GM21367 (cell line): Measurements from ENCODE around the gene KCNC4.
A peak's percentile ranks its signal among the peaks of the same experiment; 100 is the strongest.

ENCODE experiments used
- ATAC-seq: cut with Tn5 transposase; IDR thresholded peaks from one replicate; pipeline ENCODE4 v1.9.1; 2021; ENCODE audit not compliant: unreplicated experiment

Gene KCNC4

DNA sequence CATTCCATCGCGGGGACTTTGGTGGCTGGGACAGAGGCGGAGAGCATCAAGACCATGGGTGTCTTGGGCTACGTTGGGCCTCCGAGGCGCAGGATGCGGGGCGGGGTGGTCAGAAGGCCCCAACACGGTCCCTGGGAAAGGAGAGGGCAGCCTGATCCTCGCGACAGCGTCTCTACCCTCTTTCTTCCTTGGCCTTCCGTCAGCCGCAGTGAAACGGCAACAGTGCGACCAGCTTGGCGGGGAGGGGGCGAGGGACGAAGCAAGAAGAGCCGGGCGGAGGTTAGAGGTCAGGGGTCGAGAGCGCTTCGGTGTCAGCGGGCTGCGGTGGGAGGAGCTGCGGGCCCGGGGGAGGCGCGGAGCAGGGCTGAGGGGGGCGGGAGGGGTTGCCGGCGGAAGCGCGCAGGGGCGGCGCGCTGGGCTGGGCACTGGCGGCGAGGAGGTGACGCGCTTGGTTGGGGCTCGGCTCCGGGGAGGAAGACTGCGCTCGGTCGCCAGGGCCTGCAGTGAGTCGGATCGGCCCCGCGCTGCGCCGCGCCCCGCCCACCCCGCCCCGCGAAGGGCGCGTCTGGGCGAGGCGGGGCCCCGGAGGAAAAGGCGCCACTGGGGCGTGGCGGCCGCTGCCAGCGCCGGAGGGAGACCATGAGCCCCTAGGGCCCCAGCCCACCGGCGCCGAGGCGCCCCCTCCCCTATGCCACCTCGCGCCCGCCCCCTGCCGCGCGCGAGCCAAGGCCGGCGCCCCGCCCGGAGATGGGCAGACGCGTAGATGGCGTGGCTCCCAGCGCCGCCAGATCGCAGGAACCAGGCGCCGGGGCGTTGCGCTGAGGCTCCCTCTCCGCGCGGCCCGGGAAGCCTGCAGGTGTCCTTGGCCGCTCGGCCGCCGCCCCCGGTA, at the start of gene KCNC4:
KCNC4 (plus strand) TSS at position 600 of the 889 bp plus-strand sequence. CDS start 1,186 bp downstream, outside the sequence.
- ATAC-seq = peak; percentile 78

DNA sequence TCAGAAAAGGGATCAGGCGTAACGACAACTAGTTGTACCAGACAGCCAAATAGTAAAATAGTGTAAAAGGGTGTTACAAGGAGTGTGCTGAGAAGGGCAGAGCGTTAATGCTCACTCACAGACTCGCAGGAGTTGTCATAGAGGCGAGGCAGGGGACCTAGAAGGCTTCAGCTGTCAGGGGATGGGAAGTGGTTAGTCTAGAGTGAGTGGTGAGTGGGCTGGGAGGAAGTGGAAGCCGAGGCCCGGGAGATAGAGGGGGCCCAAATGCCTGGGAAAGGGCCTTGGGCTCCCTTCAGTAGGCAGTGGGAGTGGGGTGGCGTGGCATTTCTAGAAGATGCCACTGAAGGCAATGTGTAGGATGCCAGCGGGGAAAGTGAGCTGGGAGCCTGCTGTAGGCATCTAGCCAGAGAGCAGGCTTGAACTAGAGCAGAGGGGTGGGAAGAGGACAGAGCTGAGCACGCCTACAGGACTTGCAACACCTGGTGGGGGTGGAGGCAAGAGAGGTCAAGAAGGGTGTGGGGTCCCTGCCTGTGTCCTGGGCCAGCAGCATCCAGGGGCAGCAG, 49.5 kb upstream of the KCNC4 start:
- no peak for ATAC-seq

DNA sequence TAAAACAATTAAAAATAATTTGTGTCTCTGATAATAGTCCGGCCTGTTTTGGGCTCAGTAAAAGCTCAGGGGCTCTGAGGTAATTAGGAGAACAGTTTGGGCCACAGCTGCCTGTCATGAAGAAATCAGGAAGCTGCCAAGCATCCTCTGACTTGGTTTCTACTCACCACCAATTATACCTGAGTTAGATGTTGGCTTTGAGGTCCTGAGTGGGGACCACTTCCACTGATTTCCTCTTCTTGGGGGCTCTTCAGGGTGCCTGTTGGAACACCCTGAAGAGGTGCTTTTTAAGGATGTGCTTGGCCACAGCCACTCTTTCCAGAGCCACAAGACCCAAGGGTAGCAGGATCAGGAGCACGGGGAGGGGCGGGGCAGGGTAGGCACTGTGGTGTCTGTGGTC, 48.9 kb upstream of the KCNC4 start:
- no peak for ATAC-seq

DNA sequence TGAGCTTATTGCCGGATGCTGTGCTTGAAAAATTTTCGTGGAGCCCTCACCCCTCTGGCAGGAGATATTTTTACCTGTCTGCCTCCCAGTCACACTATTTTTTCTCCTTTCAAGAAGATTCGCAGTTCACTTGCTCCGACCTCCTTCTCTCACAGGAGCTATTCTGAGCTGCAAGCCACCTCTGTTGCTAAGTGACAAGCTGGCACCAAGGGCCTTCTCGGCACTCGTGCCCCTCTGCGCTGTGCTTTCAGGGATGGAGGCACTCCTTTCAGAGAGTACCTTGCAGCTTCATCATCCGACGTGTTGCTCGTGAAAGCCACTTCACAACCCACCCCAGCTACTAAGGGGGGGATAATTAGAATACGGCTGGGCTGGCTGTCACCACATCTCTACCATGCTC, 48.3 kb upstream of the KCNC4 start:
- ATAC-seq = no peak

DNA sequence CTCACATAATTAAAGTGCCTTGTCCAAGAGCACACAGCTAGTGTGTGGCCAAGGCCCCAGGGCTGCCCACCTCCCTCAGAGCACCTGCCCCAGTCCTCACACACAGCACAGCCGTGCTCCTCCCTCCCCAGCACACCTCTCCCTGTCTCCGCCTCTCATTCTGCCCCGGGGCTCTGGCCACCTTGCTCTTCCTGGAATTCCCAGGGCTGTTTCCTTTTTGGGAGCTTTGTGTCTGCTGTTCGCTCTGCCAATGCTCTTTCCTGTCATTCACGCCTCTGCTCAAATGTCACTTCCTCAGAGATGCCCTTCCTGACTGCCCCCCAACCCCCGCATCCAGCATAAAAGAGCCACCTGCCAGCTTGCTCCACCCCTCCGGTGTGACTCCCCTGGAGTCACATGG, 46.5 kb upstream of the KCNC4 start:
- ATAC-seq = no peak

DNA sequence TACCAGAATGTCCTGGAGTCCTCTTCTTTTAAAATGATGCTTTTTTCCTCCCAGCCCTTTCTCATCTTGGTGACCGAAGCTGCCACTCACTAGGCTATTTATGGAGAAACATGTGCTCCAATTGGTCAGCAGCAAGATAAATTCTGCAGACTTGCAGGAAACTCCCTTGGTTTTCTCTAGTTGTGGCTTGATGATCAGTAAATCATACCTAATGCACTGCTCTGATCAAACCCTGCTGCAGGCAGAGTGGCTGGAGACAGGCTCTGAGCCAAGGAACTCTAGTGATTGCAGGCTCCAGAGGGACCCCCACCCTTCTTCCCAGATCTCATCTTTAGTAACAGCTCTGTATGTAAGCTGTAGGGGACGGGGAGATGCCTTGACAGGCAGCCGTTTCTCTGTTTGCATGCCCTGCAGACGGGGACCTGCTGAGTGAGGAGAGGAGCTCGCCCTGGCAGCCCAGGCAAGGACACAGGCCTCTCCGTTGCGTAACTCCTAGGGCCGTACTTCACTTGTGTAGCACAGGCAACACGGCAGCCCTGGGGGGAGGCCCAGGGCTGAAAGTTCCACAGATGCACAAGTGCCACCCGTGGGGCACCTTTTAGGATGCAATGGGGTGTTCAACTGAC, 45.3 kb upstream of the KCNC4 start:
- no peak for ATAC-seq

DNA sequence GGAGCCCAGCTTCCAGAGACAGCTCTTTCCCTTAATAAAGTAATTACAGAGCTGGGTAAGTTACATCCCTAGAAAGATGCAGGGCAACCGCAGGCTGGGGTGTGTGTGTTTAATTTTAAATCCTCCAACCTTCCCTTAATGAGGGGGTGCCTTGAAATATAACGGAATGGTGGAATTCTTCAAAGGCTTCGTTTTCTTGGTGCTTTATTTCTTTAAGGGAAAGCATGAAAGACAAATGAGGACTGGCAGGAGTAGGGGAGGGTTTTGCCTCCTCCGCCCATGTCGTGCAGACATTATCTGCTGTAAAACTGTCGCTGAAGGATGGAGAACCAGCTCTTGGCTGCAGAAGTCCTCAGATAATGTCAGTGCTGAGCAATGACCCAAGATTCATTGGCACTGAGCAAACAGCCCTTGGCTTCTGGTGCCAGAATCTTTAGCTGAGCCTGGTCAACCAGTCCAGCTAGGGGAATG, 44.3 kb upstream of the KCNC4 start:
- ATAC-seq = no peak

DNA sequence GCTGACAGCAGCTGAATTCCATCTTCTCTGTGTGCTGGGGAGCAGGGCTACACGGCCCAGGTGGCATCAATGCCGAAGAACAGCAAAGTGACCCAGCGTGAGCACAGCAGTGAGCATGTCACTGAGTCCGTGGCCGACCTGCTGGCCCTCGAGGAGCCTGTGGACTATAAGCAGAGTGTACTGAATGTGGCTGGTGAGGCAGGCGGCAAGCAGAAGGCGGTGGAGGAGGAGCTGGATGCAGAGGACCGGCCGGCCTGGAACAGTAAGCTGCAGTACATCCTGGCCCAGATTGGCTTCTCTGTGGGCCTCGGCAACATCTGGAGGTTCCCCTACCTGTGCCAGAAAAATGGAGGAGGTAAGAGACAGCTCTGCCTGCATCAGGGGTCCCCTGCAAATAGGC, 43.3 kb upstream of the KCNC4 start:
- ATAC-seq = no peak

DNA sequence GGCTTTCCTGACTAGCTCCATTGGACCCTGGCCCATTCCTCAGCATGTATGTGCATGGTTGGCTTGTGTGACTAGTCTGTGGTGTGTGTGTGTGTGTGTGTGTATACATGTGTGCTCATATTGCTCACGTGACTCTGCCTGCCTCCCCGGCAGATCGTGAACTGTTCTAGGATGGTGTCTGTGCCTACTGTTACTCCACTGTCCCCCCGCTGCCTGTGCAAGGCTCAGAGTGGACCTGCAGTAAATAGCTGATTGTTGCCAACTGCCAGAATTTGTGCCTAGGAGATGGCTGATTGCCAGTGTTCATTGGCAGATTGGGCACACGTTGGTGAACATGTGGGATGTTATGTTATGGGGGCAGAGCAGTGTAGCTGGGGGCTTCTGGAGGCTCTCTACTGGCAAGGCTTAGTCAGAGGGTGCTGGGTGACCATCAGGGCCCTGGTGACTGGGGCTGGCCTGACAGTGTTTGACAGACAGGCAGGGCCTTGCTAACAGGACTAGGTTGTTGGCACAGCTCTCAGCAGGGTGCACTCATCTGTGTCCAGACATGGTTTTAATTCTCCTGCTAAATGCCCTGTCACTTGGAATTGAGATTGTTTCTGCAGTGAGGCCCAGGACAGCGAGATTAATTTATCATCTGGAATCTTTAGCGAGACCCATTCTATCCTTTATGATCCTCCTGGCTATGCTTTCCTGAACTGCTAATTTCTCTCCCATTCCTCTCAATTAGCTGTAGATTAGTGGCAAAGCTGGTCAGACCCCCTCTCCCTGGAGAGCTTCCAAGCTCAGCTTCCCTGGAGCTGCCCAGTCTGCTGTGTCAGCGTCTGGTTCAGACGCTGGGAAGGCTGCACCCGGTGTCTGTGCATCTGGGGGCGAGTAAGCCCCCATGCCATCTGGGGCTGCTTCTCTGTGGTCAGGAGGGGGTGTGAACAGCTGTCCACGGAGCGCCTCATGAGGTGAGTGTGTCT, 39.1 kb upstream of the KCNC4 start:
- ATAC-seq = no peak

DNA sequence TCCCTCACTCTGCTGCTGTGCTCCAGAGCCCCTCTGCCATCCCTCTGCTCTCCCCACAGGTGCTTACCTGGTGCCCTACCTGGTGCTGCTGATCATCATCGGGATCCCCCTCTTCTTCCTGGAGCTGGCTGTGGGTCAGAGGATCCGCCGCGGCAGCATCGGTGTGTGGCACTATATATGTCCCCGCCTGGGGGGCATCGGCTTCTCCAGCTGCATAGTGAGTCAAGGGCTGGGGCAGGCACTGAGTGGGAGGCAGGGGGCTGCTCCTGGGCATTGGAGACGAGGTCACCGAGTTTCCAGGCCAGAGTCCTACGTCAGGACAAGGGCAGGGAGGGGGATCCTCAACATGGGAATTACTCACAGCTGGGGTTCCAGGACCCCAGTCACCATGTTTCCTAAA, 38.1 kb upstream of the KCNC4 start:
- ATAC-seq = no peak

DNA sequence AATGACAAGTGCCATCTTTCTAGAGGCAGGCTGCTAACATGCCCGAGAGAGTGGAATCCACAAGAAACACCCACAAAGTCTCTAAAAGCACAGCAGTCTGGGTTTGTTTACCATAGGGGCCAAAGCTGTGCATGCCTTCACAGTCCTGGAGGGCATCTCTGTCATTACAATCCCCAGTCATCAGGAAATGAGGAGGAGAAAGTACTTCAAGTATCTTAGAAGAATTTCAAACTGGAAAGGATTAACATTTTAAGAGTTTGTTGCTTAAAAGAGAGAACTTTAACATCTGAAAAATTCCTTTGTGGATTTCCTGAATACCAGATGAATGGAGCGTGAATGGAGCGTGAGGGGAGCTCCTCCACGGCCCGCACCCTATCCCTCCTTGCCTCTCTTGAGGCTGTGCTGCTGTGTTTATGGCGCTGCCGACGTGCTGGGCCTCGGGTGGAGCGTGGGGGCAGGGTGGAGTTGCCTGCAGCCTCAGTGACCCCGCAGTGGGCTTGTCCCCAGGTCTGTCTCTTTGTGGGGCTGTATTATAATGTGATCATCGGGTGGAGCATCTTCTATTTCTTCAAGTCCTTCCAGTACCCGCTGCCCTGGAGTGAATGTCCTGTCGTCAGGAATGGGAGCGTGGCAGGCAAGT, 36.5 kb upstream of the KCNC4 start:
- no peak for ATAC-seq

DNA sequence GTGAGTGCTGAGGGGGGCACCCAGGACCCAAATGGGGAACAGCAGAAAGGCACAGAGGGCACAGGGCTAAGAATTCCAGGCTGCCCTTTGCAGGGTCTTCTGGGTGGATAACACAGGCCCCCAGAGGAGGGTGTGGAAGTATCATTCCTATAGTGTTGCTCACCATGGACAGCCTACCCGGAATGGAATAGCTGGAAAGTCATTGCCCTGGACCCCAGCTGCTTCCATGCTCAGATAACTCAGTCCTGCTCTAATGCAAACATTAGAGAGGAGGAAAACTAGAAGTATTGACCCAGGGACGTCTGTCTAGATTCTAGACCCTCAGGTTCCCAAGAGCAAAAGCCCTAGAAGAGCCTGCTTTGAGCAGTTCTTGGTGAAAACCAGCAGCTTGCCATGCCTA, 35.2 kb upstream of the KCNC4 start:
- no peak for ATAC-seq

DNA sequence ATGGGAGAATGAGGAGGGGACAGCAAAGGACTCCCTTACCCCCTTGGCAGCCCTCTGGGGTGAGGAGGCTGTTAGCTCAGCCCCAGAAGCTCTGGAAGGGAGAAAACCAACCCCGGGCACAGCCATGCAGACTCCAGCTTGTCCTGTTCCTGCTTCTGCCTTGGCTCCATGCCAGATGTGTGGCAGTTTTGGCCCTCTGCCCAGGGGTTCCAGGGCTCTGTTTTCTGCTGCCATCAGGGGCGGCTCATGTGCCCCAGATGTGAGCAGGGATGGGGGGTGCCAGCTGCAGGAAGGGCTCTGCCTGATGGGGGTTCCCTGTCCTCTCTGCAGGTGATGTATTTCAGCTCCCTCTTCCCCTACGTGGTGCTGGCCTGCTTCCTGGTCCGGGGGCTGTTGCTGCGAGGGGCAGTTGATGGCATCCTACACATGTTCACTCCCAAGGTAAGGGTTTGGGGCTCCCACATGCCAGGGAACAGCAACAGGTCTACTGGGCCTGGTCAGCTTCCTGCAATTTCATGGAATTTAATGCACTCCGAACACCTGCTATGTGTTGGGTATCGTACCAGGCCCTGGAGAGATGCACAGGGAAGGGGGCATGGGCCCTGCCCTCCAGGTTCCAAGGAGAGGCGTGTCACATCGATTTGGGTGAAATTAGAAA, 33.7 kb upstream of the KCNC4 start:
- ATAC-seq = no peak

DNA sequence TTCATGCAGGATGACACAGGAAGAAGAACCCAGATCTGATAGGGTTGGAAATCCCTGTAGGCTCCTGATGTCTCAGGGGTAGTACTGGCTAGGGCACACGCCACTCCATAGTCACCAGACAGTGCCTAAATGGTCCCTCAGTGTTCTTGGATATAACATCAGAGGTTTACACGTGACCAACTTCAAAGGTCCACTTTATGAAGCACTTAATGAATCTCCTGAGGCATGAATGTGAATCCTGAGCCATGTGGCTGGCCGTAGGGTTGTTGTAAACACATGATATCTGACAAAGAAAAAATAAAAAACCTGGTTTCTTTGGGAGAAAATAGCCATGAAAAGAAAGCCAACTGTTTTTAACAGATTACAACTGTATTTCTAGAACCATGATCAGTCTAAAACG, 32.3 kb upstream of the KCNC4 start:
- ATAC-seq = no peak

DNA sequence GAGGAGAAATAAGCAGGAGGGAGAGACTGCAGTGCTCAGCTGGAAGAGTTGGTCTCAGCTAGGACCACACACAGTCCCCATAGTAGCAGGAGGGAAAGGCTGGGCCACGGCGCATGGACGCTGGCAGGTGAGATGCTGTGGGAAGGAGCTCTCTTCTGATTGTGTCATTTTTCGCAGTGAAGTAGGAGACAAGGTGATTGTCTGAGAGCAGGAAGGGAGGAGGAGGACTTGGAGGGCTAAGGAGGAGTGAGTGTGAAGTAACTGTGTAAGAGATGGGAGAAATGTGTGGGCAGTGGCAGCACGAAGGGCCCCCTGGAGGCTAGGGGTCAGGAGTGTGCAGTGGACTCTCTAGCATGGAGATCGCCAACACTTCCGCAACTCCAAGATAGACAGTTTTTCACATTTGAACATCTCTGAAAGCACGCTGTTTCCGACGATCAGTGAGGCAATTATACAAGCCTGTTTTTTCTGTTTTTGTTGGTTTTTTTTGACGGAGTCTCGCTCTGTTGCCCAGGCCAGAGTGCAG, 26.4 kb upstream of the KCNC4 start:
- ATAC-seq = no peak

DNA sequence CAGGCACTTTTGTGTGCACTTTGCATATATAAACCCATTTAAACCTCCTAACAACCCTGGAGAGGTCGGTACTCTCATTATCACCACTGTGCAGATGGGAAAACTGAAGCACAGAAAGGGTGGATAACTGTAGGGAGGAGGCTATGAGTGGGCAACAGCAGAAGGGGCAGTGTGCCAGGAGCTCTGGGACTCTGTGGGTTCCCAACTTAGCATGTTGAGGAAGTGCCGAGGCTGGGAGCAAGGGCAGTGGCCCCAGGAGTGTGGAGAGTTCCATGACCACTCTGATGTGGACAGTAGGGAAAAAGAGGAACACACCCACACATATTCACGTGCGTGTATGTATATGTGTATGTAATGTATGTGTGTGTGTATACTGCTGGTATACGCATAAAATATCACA, 25.7 kb upstream of the KCNC4 start:
- ATAC-seq = no peak

DNA sequence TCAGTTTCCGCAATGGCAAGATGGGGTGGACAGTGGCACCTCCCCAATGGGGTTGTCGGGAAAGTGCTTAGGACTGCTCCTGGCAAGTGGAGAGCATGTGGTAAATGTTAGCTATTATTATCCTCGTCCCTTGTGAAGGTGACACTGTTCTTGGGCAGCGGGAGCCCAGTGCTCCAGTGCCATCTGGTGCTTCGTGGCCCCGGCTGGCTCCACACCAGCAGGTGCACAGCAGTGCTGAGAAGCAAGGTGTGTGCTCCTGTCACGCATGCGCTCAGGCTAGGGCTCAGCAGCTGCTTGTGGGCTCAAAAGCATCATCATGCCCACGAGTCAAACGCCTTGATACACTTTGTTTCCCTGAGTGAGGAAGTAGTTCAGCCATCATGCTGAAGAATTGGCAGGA, 24.9 kb upstream of the KCNC4 start:
- ATAC-seq = no peak

DNA sequence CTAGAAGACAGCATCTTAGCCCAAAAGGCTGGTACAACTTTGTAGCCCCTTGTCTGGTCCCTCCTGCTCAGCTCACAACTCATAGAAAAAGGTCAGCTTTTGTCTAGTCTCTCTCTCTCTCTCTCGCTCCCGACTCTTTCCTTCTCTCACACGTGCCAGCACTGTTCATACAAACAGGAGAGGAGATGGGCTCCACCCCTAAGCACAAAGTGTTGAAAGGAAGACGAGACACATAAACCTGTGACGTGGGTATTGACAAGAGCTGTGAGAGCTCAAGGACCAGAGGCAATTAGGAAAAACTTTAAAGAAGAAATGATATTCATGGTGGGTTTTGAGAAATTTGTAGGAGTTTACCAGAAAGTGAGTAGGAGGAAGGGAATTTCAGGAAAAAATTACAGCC, 23.6 kb upstream of the KCNC4 start:
- no peak for ATAC-seq

DNA sequence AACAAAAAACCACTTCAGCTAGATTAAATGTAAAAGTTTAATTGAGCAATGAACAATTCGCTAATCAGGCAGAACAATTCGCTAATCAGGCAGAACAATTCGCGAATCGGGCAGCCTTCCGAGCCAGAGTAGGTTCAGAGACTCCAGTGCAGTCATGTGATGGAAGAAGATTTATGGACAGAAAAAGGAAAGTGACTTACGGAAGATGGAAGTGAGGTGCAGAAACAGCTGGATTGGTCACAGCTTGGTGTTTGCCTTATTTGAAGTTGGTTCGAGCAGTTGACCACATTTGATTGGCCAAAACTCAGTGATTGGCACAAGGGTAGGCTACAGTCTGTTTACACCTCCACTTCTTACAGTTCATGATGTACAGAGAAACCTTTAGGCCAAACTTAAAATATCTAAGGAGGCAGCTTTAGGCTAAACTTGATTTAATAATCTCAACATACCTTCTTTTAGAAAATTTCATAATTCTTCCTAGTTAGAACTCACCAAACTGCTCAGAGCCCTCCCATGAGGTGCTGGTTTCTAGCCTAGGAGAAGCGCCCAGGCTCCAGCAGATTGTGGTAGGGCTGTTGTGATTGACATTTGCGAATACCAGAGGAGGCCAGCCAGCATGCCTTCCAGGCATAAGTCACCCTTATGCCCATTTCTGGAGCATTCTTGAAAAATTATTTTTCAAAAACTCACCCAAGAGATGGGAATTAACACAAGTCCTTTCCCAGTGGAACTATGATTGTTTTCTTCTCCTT, 22.8 kb upstream of the KCNC4 start:
- ATAC-seq = no peak
